Measurements from ENCODE around the gene CHD6. TPM values are rescaled to one million over a fixed set of nuclear protein-coding genes. Genes with fewer than 3 reads are reported as not detected.

The CHD6 gene
- total and polyA plus RNA-seq, 2 experiments from 2014 or later = 12.6 to 24.9 TPM

- peaks cover 4% of the 10 kb centered on the region; the same call in 1 of the 2 replicates for H4K20me1 ChIP-seq (ENCODE audit: insufficient read depth)
- no peaks in the 10 kb centered on the region for H3K27me3 ChIP-seq (replicated peaks; ENCODE audit: insufficient read depth)
- H3K4me3 ChIP-seq = no peak overlapping the region
- no peak for TF ChIP-seq EZH2phosphoT487 (IDR thresholded peaks at IDR 0.05; ENCODE audit: insufficient read depth, low read depth)
- TF ChIP-seq EZH2 (IDR thresholded peaks at IDR 0.05; ENCODE audit: insufficient read depth, poor library complexity, severe bottlenecking) = no peak
- H3K9ac ChIP-seq = no peak overlapping the region
- no peak for DNase-seq
- WGBS, 2 experiments (ENCODE audit: low coverage in 1 of 2, low lambda C conversion rate in 2 of 2, missing lambda C conversion rate in 2 of 2) = 87 to 96% methylated on average over 5 of the region's 5 CpGs
- 0 out of 2 replicates have a peak, but pooled peaks cover 6% of the 10 kb centered on the region for H3F3A ChIP-seq (ENCODE audit: insufficient read depth)
- H2AFZ ChIP-seq = no peak overlapping the region
- H3K36me3 ChIP-seq (ENCODE audit: low read depth) = 0 out of 2 replicates have a peak, but pooled peaks cover 3% of the 10 kb centered on the region
- H3K79me2 ChIP-seq (ENCODE audit: insufficient read depth) = peaks cover 33% of the 10 kb centered on the region
- peaks cover 10% of the 10 kb centered on the region for H3K4me1 ChIP-seq (ENCODE audit: insufficient read depth)
- H3K9me3 ChIP-seq (ENCODE audit: low read depth) = no peaks in the 10 kb centered on the region
- H3K4me2 ChIP-seq (ENCODE audit: unreplicated experiment) = no peak overlapping the region
- no peak overlapping the region for H3K27ac ChIP-seq
- H3K9me2 ChIP-seq (ENCODE audit: insufficient read depth) = no peaks in the 10 kb centered on the region
- in situ Hi-C loops (cut with MboI) = no loop called here
Observed at GRCh38 chr20:41523857-41524256, 94.3 kb downstream of the CHD6 start.

DNA sequence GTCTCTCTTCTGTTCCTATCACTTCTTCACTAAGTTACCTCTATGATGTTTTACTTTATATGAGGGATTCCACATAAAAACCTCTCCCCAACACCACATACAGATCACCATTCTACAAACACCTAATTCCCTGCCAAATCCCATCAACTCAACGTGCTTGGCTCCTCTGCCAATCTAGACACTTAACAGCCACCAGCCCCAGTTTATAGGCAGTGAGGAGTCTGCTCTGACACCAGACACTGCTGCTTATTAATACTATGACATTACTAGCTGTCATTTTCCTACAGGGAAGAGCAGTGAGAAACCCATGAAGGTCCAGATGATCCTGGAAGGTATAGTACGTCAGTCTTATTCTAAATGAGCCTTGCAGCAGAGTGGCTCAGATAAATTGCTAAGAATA, 104.3 kb downstream of the CHD6 start:
- H3F3A ChIP-seq (ENCODE audit: insufficient read depth) = no peaks in the 10 kb centered on the region
- H3K27ac ChIP-seq = no peak overlapping the region
- no peak overlapping the region for H2AFZ ChIP-seq
- H4K20me1 ChIP-seq (ENCODE audit: insufficient read depth) = no peaks in the 10 kb centered on the region
- H3K27me3 ChIP-seq (replicated peaks; ENCODE audit: insufficient read depth) = no peaks in the 10 kb centered on the region
- peaks cover 7% of the 10 kb centered on the region; the same call in 1 of the 2 replicates for H3K36me3 ChIP-seq (ENCODE audit: low read depth)
- H3K4me3 ChIP-seq = no peak overlapping the region
- no peaks in the 10 kb centered on the region; the same call in 1 of the 2 replicates for H3K4me1 ChIP-seq (ENCODE audit: insufficient read depth)
- no peaks in the 10 kb centered on the region for H3K9me2 ChIP-seq (ENCODE audit: insufficient read depth)
- no peaks in the 10 kb centered on the region for H3K9me3 ChIP-seq (ENCODE audit: low read depth)
- peaks cover 42% of the 10 kb centered on the region for H3K79me2 ChIP-seq (ENCODE audit: insufficient read depth)
- H3K9ac ChIP-seq = no peak overlapping the region
- no peak for DNase-seq
- 59 to 65% methylated on average over 2 of the region's 2 CpGs for WGBS, 2 experiments (ENCODE audit: low coverage in 1 of 2, low lambda C conversion rate in 2 of 2, missing lambda C conversion rate in 2 of 2)
- no peak overlapping the region for H3K4me2 ChIP-seq (ENCODE audit: unreplicated experiment)
- TF ChIP-seq EZH2phosphoT487 (IDR thresholded peaks at IDR 0.05; ENCODE audit: insufficient read depth, low read depth) (no peak), EZH2 (IDR thresholded peaks at IDR 0.05; ENCODE audit: insufficient read depth, poor library complexity, severe bottlenecking) (no peak)
- in situ Hi-C loops (cut with MboI) = no loop called here

- Histone ChIP-seq H3K79me2 (ENCODE audit: insufficient read depth) (peaks cover 36% of the 10 kb centered on the region), H2AFZ (no peak overlapping the region), H3K4me1 (ENCODE audit: insufficient read depth) (no peaks in the 10 kb centered on the region; the same call in 1 of the 2 replicates), H3K4me2 (ENCODE audit: unreplicated experiment) (no peak overlapping the region), H3F3A (ENCODE audit: insufficient read depth) (no peaks in the 10 kb centered on the region), H3K27ac (no peak overlapping the region), H3K9me2 (ENCODE audit: insufficient read depth) (no peaks in the 10 kb centered on the region), H3K27me3 (replicated peaks; ENCODE audit: insufficient read depth) (no peaks in the 10 kb centered on the region), H3K36me3 (ENCODE audit: low read depth) (no peaks in the 10 kb centered on the region), H4K20me1 (ENCODE audit: insufficient read depth) (no peaks in the 10 kb centered on the region), H3K9ac (no peak overlapping the region), H3K4me3 (no peak overlapping the region), H3K9me3 (ENCODE audit: low read depth) (no peaks in the 10 kb centered on the region)
- in situ Hi-C loops (cut with MboI) = no loop called here
- WGBS, 2 experiments (ENCODE audit: low coverage in 1 of 2, low lambda C conversion rate in 2 of 2, missing lambda C conversion rate in 2 of 2) = 89 to 90% methylated on average over 11 of the region's 11 CpGs
- TF ChIP-seq EZH2 (IDR thresholded peaks at IDR 0.05; ENCODE audit: insufficient read depth, poor library complexity, severe bottlenecking) (no peak), EZH2phosphoT487 (IDR thresholded peaks at IDR 0.05; ENCODE audit: insufficient read depth, low read depth) (no peak)
- no peak for DNase-seq
Observed at GRCh38 chr20:41512624-41513023, 105.6 kb downstream of the CHD6 start.

GRCh38 chr20:41510847-41511450, 107.2 kb downstream of the CHD6 start:
- Histone ChIP-seq H4K20me1 (ENCODE audit: insufficient read depth) (no peaks in the 10 kb centered on the region), H3K4me1 (ENCODE audit: insufficient read depth) (no peaks in the 10 kb centered on the region; the same call in 1 of the 2 replicates), H3K9me3 (ENCODE audit: low read depth) (no peaks in the 10 kb centered on the region), H3K79me2 (ENCODE audit: insufficient read depth) (peaks cover 26% of the 10 kb centered on the region), H3F3A (ENCODE audit: insufficient read depth) (no peaks in the 10 kb centered on the region), H3K4me2 (ENCODE audit: unreplicated experiment) (no peak overlapping the region), H3K27me3 (replicated peaks; ENCODE audit: insufficient read depth) (no peaks in the 10 kb centered on the region), H3K27ac (no peak overlapping the region), H2AFZ (no peak overlapping the region), H3K9ac (no peak overlapping the region), H3K4me3 (no peak overlapping the region), H3K9me2 (ENCODE audit: insufficient read depth) (no peaks in the 10 kb centered on the region), H3K36me3 (ENCODE audit: low read depth) (no peaks in the 10 kb centered on the region)
- TF ChIP-seq EZH2phosphoT487 (IDR thresholded peaks at IDR 0.05; ENCODE audit: insufficient read depth, low read depth) (no peak), EZH2 (IDR thresholded peaks at IDR 0.05; ENCODE audit: insufficient read depth, poor library complexity, severe bottlenecking) (no peak)
- no peak for DNase-seq
- WGBS, 2 experiments (ENCODE audit: low coverage in 1 of 2, low lambda C conversion rate in 2 of 2, missing lambda C conversion rate in 2 of 2) = 68 to 73% methylated on average over 5 of the region's 5 CpGs
- in situ Hi-C loops (cut with MboI) = no loop called here
